T-helper 1 cell (primary cell): Measurements from ENCODE around the gene ARFRP1.

Experiments
- DNase-seq, 5 donors: peaks; one replicate each; pipeline ENCODE4 v3.0.0-alpha.2; 2012 to 2020

The ARFRP1 gene

GRCh38 chr20:63690898-63691710 is 16.7 kb downstream of the ARFRP1 start:
- DNase-seq = no peak

DNA sequence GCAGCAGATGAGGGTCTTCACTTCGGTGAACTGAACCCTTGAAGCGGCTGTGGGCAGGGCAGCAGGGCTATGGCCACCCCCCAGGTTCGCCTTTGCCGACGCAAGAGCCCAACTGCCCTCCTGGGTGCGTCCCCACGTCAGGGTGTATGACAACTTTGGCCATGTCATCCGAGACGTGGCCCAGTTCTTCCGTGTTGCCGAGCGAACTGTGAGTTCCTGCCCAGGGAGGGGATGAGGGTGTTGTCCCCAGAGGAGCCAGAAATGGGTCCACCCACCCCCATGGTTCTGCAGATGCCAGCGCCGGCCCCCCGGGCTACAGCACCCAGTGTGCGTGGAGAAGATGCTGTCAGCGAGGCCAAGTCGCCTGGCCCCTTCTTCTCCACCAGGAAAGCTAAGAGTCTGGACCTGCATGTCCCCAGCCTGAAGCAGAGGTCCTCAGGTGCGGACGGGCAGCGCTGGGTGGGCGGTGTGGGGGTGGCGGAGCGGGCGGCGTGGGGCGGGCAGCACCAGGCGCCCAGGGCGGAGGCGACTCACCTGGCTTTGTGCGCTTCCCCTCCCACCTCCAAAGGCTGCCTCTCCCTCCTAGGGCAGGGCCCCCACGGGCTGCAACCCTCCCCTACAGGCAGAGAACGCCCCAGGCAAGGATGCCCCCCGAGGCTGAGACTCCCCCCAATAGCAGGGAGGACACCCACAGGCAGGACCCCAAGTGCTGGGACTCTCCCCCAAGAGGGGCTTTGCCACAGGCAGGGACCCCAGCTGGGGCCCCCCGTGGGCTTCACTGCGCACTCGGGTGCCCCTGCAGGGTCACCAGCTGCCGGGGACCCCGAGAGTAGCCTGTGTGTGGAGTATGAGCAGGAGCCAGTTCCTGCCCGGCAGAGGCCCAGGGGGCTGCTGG is 17.5 kb downstream of the ARFRP1 start:
- no peak for DNase-seq

DNA sequence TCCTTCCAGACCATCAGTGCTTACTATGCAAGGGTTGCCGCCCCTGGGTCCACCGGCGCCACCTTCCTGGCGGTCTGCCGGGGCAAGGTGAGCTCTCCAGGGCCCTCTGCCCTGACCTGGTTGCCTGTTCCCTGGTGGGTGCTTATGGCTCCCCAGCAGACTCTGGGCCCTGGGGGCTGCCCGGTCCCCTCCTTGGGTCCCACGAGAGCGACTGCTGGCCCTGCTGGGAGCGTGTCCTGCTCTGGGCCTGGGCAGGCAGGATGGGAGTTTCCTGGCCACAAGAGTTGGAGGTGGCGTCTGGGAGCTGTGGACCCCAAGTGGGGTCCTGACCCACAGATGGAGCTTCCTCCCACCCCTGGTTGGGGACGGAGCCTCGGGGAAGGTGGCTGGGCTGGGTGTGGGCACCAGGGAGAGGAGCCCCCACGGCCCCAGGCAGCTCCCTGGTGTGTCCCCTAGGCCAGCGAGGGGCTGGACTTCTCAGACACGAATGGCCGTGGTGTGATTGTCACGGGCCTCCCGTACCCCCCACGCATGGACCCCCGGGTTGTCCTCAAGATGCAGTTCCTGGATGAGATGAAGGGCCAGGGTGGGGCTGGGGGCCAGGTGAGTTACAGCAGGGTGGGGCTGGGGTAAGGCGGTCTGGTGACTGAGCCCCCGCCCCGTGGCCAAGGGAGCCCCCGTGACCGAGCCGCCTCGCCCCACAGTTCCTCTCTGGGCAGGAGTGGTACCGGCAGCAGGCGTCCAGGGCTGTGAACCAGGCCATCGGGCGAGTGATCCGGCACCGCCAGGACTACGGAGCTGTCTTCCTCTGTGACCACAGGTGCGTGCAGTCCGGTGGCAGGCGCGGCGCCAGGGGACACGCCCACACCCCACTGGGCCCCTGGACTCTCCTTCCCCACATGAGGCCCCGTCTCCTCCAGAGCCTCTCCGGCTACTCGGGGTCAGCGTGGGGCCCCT is 18.5 kb downstream of the ARFRP1 start:
- no peak for DNase-seq

- no peak for DNase-seq
These were observed 19.3 kb downstream of the ARFRP1 start for GRCh38 chr20:63688228-63689045.

DNA sequence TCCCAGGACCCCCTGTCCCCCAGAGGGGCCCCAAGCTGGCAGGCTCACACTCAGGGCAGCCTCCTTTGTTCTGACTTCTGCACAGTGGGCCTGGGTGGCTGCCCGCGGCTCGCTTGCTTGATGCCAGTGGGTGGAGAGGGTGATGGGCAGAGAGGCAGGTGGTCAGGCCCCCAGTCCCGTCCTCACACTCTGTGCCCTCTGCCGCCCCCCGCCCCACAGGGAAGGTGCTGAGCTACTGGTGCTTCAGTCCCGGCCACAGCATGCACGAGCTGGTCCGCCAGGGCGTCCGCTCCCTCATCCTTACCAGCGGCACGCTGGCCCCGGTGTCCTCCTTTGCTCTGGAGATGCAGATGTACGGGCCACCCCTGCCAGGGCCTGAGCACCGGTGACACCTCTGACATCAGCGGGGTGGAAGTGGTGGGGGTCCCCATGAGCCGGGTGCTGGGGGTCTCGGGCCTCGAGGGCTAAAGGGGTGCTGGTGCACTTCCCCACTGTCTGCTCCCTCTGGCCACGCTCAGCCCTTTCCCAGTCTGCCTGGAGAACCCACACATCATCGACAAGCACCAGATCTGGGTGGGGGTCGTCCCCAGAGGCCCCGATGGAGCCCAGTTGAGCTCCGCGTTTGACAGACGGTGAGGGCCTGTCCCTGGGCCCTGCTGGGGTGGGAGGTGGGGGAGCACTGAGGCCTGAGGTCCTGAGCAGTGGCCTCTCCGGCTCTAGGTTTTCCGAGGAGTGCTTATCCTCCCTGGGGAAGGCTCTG is 20.2 kb downstream of the ARFRP1 start:
- no peak for DNase-seq

DNA sequence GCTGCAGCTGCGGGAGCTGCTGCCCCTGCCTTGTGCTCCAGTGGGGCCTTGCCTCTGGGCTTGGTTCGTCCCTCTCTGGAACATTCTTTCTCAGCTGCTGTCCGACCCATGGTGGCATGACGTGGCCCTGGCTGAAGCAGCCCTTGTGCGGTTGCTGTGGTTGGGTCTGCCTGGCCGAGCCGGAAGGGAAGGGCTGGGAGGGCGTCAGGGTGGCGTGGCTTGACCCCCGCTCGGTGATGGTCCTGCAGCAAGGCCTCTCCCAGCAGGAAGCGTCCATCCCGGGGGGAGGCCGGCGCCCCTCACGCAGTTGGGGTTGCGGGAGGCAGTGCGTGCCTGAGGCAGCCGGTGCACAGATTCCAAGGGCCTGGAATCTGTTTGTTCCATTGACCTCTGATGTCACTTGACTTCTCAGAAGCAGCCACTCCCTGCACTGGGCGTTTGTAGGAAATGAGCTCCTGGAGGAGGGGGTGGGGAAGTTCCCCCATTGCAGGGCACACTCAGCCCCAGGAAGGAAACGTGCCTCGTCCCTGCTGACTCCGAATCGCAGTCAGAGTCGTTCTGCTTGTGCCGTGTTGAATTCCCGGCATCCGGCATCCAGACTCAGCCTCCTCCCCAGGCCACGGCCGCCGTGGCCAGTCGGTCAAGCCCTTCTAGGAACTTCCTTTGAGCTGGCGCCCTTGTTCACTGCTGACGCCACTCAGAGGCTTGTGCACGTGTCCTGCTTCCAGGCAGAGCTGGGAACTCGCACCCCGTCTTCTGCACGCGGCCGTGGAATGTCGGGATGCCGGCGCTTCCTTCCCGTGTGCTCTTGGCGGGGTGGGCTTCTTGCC is 21.1 kb downstream of the ARFRP1 start:
- peak in 1 of 5 donors; percentile 23 for DNase-seq

DNA sequence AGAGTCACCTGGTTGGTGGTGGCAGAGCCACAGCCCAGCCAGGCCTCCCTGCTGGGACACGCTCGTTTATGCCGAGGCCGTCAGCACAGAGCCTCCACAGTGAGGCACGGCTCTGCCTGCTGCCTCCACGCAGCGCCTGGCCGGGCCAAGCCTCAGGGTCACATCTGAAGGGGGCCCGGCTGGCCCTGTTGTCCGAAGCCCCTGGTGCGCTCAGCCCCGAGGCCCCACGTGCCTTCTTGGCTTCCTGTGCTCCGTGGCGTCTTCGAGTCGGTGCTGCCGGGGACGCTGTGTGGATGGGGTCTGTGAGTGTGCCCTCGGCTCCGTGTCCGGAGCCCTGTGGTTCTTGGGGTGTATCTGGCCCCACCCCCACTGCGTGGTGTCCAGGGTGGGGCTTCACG is 21.7 kb downstream of the ARFRP1 start:
- no peak for DNase-seq

- no peak for DNase-seq
These were observed 22.3 kb downstream of the ARFRP1 start for GRCh38 chr20:63685269-63686026.

GRCh38 chr20:63682384-63683139 is 25.2 kb downstream of the ARFRP1 start:
- no peak for DNase-seq

DNA sequence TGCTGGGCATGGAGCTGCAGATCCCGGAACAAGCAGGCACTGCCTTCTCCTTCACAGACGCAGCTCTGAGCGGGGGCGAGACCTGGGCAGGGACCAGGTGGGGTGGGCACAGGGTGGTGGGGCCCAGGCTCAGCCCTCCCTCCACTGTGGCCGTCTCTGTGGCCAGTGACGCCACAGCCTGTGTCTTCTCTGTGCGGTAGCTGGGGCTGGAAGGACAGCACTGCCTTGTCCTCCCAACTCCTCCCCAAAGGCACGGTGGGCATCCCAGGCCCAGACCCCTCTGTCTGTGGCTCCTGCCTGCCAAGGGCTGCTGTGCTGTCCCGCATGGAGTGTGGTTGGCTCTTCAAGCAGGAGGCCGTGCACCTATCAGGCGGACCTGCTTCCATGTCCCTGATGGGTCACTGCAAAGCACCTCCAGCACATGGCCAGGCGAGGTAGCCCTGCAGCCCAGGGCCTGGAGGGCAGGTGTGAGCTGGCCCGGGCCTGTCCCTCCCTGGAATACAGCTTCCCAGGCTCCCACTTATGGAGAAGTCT is 26.1 kb downstream of the ARFRP1 start:
- no peak for DNase-seq

DNA sequence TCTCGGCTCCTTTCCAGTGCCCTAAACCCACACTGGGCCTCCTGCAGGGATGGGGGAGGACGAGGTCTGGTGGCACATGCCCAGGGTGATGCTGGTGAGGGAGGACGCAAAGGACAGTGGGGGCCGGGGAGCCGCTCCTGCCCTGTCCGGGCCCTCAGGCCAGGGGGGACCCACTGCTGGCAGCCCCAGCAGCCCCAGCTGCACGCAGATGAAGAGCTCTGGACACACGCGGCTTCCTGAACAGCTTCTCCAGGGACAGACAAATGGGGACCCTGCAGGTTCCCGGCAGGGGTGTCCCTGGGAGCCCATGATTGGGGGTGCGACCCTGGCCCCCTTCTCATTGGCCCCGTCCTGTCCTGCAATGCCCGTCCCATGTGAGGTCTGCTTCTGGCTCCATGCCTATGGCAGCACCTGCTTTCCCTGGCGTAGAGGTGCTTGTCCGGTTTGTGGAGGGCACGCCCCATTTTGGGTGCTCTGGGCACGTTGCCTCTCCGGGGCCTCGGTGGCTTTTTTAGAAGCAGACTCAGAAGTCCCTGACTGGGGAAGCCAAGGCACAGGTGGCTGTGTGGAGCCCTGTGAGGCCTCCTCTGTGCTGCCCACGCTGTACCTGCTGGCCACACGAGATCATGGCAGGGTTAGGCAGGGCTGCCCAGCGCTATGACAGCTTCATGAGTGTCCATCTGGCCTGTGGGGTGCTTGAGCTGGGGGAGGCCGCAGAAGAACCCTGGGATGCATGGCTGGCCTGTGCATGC is 26.7 kb downstream of the ARFRP1 start:
- DNase-seq = no peak

GRCh38 chr20:63680427-63680826 is 27.3 kb downstream of the ARFRP1 start:
- no peak for DNase-seq

DNA sequence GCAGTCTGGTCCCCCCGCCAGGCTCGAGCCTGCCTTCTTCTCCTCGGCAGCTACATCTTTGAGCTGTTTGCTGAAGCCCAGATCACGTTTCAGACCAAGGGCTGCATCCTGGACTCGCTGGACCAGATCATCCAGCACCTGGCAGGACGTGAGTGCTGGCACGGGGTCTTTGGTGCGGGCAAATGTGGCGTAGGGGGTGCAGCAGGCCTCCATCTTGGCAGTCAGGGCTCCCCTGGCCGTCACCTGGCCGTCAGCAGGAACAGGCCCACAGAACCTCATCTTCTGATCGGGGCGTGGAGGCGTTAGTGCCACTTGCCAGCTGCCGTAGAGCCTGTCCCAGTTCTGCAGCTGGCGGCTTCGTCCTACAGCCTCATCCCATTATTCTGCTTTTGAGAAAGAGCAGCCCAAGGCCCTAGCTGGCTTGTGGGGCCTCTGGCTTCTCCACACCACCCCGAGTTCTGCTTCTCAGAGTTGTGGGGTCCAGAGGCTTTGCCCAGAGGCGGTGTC is 27.9 kb downstream of the ARFRP1 start:
- DNase-seq = no peak

- no peak for DNase-seq
These were observed 28.9 kb downstream of the ARFRP1 start for GRCh38 chr20:63678667-63679465.

DNA sequence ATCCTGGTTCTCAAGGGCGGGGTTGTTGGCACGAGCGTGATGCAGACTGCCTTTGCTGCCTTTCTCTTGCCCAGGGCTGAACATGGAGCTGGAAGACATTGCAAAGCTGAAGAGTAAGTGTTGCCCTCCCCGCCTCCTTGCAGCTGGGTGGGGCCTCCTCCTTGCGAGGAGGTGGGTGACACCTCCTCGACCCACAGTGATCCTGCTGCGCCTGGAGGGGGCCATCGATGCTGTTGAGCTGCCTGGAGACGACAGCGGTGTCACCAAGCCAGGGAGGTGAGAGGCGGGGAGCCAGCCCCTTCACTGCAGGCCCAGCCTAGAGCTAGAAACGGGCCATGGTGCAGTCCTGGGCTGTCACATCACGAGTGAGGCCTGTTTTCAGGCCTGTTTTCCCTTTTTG is 29.7 kb downstream of the ARFRP1 start:
- DNase-seq = no peak

- no peak for DNase-seq
These were observed 32.0 kb downstream of the ARFRP1 start for GRCh38 chr20:63675681-63676368.
